Fibroblast of lung (primary cell): ENCODE data around the gene TJP2.

Experiments
- EZH2 ChIP-seq: IDR thresholded peaks from 2 replicates; pipeline ENCODE4 v1.5.1; 2012; ENCODE audit warnings: low read length, control low read depth, mild to moderate bottlenecking; ENCODE audit errors: missing control alignments
- TF ChIP-seq, protein P1 (sequence below), 2 donors: IDR thresholded peaks in 1 of 2; conservative IDR thresholded peaks in 1 of 2; 1 replicate in 1 of 2; 2 replicates in 1 of 2; pipeline ENCODE4 v1.5.1; 2011 to 2012; ENCODE audit warnings: low read length in 2 of 2, control low read depth in 1 of 2, inconsistent platforms in 1 of 2, low read depth in 1 of 2, mild to moderate bottlenecking in 1 of 2

GRCh38 chr9:69279084-69279731 lies 105.1 kb downstream of the TJP2 start:
- TF ChIP-seq, protein P1, sequence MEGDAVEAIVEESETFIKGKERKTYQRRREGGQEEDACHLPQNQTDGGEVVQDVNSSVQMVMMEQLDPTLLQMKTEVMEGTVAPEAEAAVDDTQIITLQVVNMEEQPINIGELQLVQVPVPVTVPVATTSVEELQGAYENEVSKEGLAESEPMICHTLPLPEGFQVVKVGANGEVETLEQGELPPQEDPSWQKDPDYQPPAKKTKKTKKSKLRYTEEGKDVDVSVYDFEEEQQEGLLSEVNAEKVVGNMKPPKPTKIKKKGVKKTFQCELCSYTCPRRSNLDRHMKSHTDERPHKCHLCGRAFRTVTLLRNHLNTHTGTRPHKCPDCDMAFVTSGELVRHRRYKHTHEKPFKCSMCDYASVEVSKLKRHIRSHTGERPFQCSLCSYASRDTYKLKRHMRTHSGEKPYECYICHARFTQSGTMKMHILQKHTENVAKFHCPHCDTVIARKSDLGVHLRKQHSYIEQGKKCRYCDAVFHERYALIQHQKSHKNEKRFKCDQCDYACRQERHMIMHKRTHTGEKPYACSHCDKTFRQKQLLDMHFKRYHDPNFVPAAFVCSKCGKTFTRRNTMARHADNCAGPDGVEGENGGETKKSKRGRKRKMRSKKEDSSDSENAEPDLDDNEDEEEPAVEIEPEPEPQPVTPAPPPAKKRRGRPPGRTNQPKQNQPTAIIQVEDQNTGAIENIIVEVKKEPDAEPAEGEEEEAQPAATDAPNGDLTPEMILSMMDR (conservative IDR thresholded peaks at IDR 0.05 in 1 of 2, IDR thresholded peaks at IDR 0.05 in 1 of 2; ENCODE audit: low read depth in 1 of 2, low read length in 2 of 2) = no peak
- TF ChIP-seq EZH2 = no peak
